ENCODE measurements around the gene ETS1.

- no peak for TF ChIP-seq CTCF (IDR thresholded peaks at IDR 0.05)
- TF ChIP-seq POLR2A (IDR thresholded peaks at IDR 0.05) = no peak
These were observed 68.0 kb downstream of the ETS1 start for GRCh38 chr11:128519338-128519737.

Data from Peyer's patch (tissue), 4 donors.